Keratinocyte (primary cell): Measurements from ENCODE around the gene SLC17A4. TPM values are rescaled to one million over a fixed set of nuclear protein-coding genes. Genes with fewer than 3 reads are reported as not detected.

ENCODE experiments used
- DNase-seq: peaks from one replicate; pipeline ENCODE4 v3.0.0-alpha.2; 2011; ENCODE audit warnings: low read depth, missing footprints, low spot score
- FAIRE-seq: peaks from 2 replicates; lab custom pipeline; 2011; peaks lifted over from hg19 to GRCh38; lab: Jason Lieb, UNC
- H2AFZ ChIP-seq: 2 replicates; pipeline ENCODE4 v1.6.0; 2012; ENCODE audit warnings: low read length, control low read depth, inconsistent platforms; ENCODE audit not compliant: control insufficient read depth
- H3K27ac ChIP-seq: 2 replicates; pipeline ENCODE4 v1.5.1; 2011; ENCODE audit warnings: low read length; ENCODE audit not compliant: control insufficient read depth, insufficient read depth
- H3K27me3 ChIP-seq: 3 replicates; pipeline ENCODE4 v1.6.0; 2011; ENCODE audit warnings: low read length; ENCODE audit not compliant: control insufficient read depth, insufficient read depth; ENCODE audit errors: extremely low read depth
- H3K36me3 ChIP-seq, 2 experiments: 2 replicates in 1 of 2; 3 replicates in 1 of 2; pipeline ENCODE4 v1.5.1; 2011; ENCODE audit warnings: low read length in 2 of 2, mild to moderate bottlenecking in 1 of 2; ENCODE audit not compliant: control insufficient read depth in 2 of 2, insufficient read depth in 2 of 2; ENCODE audit errors: extremely low read depth in 1 of 2
- H3K4me1 ChIP-seq: 3 replicates; pipeline ENCODE4 v1.5.1; 2011; ENCODE audit warnings: low read length; ENCODE audit not compliant: control insufficient read depth, insufficient read depth; ENCODE audit errors: extremely low read depth
- H3K4me2 ChIP-seq: 3 replicates; pipeline ENCODE4 v1.6.0; 2011; ENCODE audit warnings: low read depth, low read length; ENCODE audit not compliant: control insufficient read depth, insufficient read depth; ENCODE audit errors: extremely low read depth
- H3K4me3 ChIP-seq, 3 experiments: fragments of 200-600 bp in 1 of 3; sonication (generic) in 1 of 3; 2 replicates in 2 of 3; 3 replicates in 1 of 3; pipeline ENCODE4 v1.5.1; 2011 to 2016; ENCODE audit warnings: low read length in 3 of 3, mild to moderate bottlenecking in 3 of 3, control low read depth in 2 of 3, inconsistent platforms in 1 of 3, low read depth in 1 of 3, mixed read lengths in 1 of 3, mixed run types in 1 of 3, moderate library complexity in 1 of 3; ENCODE audit not compliant: control insufficient read depth in 2 of 3, insufficient read depth in 2 of 3; ENCODE audit errors: extremely low read depth in 1 of 3
- H3K79me2 ChIP-seq: 2 replicates; pipeline ENCODE4 v1.6.0; 2012; ENCODE audit warnings: low read length; ENCODE audit not compliant: control insufficient read depth, insufficient read depth
- H3K9ac ChIP-seq: 3 replicates; pipeline ENCODE4 v1.6.0; 2011; ENCODE audit warnings: low read length; ENCODE audit not compliant: control insufficient read depth, insufficient read depth; ENCODE audit errors: extremely low read depth
- H3K9me1 ChIP-seq: 3 replicates; pipeline ENCODE4 v1.6.0; 2011; ENCODE audit warnings: low read length; ENCODE audit not compliant: control insufficient read depth, insufficient read depth; ENCODE audit errors: extremely low read depth
- H3K9me3 ChIP-seq: 2 replicates; pipeline ENCODE4 v1.5.1; 2012; ENCODE audit warnings: low read depth, low read length; ENCODE audit not compliant: control insufficient read depth
- H4K20me1 ChIP-seq: 3 replicates; pipeline ENCODE4 v1.6.0; 2011; ENCODE audit warnings: low read length; ENCODE audit not compliant: control insufficient read depth, insufficient read depth; ENCODE audit errors: extremely low read depth
- EZH2 ChIP-seq: IDR thresholded peaks from one replicate; pipeline ENCODE4 v1.6.1; 2012; ENCODE audit warnings: inconsistent platforms, mild to moderate bottlenecking, low read length, moderate library complexity
- dilution Hi-C: fragments of 300-500 bp; cut with MboI; formaldehyde crosslinking; loops from one replicate; pipeline ENCODE4 v1.7.0; 2020; ENCODE audit warnings: low sequenced_read_pairs; ENCODE audit not compliant: extremely low pct_ligation_motif_present
- polyA minus RNA-seq, 3 experiments: library from RNA; depleted of rRNA, polyadenylated mRNA; stranded (reverse); fragments of >200 nt; gene quantifications; 1 replicate in 1 of 3; 2 replicates in 1 of 3; 3 replicates in 1 of 3; pipeline ENCODE4 v1.2.3, GENCODE V29; 2011
- polyA plus RNA-seq, 5 experiments: library from polyadenylated mRNA; depleted of rRNA in 3 of 5; stranded (reverse) in 3 of 5; stranded (forward) in 1 of 5; unstranded in 1 of 5; fragments of >200 nt; gene quantifications; 1 replicate in 1 of 5; 2 replicates in 3 of 5; 3 replicates in 1 of 5; pipeline versions ENCODE4 v1.2.1 to v1.2.3, GENCODE V29; 2011 to 2012; ENCODE audit warnings: missing spikeins in 2 of 5, low read depth in 1 of 5, low replicate concordance in 1 of 5
- TF ChIP-seq, protein P1 (sequence below), 3 experiments: IDR thresholded peaks in 1 of 3; conservative IDR thresholded peaks in 1 of 3; optimal IDR thresholded peaks in 1 of 3; 2 replicates in 2 of 3; 3 replicates in 1 of 3; pipeline versions ENCODE3 to v1.5.1; 2011; ENCODE audit warnings: low read length in 3 of 3, mild to moderate bottlenecking in 3 of 3, moderate library complexity in 2 of 3, control low read depth in 1 of 3, inconsistent platforms in 1 of 3; ENCODE audit not compliant: insufficient read depth in 2 of 3; ENCODE audit errors: extremely low read depth in 1 of 3

The SLC17A4 gene, protein sequence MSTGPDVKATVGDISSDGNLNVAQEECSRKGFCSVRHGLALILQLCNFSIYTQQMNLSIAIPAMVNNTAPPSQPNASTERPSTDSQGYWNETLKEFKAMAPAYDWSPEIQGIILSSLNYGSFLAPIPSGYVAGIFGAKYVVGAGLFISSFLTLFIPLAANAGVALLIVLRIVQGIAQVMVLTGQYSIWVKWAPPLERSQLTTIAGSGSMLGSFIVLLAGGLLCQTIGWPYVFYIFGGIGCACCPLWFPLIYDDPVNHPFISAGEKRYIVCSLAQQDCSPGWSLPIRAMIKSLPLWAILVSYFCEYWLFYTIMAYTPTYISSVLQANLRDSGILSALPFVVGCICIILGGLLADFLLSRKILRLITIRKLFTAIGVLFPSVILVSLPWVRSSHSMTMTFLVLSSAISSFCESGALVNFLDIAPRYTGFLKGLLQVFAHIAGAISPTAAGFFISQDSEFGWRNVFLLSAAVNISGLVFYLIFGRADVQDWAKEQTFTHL
- polyA plus RNA-seq (not detected in 3 replicates), polyA minus RNA-seq (not detected in 3 replicates)
- not detected for polyA plus RNA-seq (2011; ENCODE audit: low read depth)
- polyA plus RNA-seq (2011; cell fraction: cytosol; rRNA removed) = not detected in 2 replicates
- polyA plus RNA-seq (2011; cell fraction: nucleus; rRNA removed) = not detected in 2 replicates
- not detected in 2 replicates for polyA plus RNA-seq (2012; ENCODE audit: low replicate concordance)
- not detected for polyA minus RNA-seq (2011; cell fraction: cytosol; rRNA and poly(A)+ RNA removed)
- not detected in 2 replicates for polyA minus RNA-seq (2011; cell fraction: nucleus; rRNA and poly(A)+ RNA removed)

DNA sequence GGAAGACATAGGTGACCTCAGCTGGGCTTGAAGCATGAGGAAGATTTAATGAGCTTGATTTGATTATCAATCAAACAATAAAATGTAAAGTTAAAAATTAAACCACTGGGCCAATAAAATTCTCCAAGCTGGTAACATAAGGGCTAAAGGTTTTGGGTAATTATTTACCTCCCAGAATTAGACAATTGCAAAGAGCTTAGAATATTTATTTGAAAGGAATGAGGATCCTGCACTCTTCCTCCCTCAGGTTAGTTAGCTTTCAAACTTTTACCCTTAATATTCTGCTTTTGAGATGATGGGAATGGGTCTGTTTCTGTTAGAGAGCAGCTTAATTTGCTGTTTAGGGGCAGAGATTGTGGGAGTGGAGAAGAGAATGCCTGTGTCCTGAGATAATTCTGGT is at the start of gene SLC17A4:
Gene SLC17A4 (plus strand): TSS at position 208 of the 400 bp plus-strand sequence. CDS start 7,221 bp downstream, outside the sequence.
- H3K27me3 ChIP-seq = peaks cover 5% of the 10 kb centered on the region
- no peak for DNase-seq
- no peak within 1 kb of the TSS for H3K27ac ChIP-seq
- H3K4me3 ChIP-seq = no peak within 1 kb of the TSS
- no peak within 1 kb of the TSS for H2AFZ ChIP-seq
- H3K9me1 ChIP-seq = no peaks in the 10 kb centered on the region
- H3K36me3 ChIP-seq = no peaks in the 10 kb centered on the region
- dilution Hi-C loops = no loop called here
- H4K20me1 ChIP-seq = no peaks in the 10 kb centered on the region
- no peak within 1 kb of the TSS for H3K9ac ChIP-seq
- no peaks in the 10 kb centered on the region for H3K4me1 ChIP-seq
- FAIRE-seq = no peak
- no peak for TF ChIP-seq EZH2
- TF ChIP-seq, protein P1, sequence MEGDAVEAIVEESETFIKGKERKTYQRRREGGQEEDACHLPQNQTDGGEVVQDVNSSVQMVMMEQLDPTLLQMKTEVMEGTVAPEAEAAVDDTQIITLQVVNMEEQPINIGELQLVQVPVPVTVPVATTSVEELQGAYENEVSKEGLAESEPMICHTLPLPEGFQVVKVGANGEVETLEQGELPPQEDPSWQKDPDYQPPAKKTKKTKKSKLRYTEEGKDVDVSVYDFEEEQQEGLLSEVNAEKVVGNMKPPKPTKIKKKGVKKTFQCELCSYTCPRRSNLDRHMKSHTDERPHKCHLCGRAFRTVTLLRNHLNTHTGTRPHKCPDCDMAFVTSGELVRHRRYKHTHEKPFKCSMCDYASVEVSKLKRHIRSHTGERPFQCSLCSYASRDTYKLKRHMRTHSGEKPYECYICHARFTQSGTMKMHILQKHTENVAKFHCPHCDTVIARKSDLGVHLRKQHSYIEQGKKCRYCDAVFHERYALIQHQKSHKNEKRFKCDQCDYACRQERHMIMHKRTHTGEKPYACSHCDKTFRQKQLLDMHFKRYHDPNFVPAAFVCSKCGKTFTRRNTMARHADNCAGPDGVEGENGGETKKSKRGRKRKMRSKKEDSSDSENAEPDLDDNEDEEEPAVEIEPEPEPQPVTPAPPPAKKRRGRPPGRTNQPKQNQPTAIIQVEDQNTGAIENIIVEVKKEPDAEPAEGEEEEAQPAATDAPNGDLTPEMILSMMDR (optimal IDR thresholded peaks at IDR 0.05 in 1 of 3, IDR thresholded peaks at IDR 0.05 in 1 of 3, conservative IDR thresholded peaks at IDR 0.05 in 1 of 3; ENCODE audit: extremely low read depth in 1 of 3, insufficient read depth in 2 of 3, low read length in 3 of 3) = no peak
- no peaks in the 10 kb centered on the region for H3K9me3 ChIP-seq
- no peak within 1 kb of the TSS for H3K4me2 ChIP-seq
- H3K79me2 ChIP-seq = no peaks in the 10 kb centered on the region

DNA sequence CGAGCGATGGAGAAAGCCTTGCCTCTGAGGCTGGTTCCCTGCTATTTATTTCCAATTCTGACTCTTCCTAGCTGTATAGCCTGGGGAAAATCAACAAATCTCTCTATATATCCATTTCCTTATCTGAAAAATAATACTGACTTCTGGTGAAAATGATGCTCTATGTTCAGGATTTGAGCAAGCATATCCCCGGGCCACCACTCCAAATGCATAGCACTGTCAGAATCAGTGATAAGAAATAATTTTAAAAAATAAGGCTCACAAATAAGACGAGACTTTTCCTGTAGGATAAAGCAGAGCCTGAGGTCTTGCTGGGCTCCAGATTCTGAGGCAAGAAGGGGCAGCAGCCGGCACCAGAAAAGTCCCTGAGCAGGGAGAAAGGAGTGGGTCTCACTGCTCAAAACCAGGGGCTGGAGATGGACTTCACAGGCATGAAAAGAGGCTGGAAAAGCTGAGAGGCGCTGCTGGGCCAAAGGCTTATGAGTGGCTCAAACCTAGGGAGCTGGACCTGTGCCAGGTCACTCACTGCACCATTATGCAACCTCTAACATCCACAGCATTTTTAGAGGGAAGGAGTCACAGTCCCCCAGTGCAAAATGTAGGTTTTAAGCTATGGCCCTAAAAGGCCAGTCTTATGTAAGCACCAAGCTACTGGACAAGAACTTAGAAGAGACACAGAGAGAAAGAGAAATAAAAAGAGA is 48.1 kb upstream of the SLC17A4 start:
- dilution Hi-C loops = no loop called here
- Histone ChIP-seq H3K79me2 (no peaks in the 10 kb centered on the region), H2AFZ (no peak overlapping the region), H3K4me2 (no peak overlapping the region), H3K27me3 (peaks cover 3% of the 10 kb centered on the region), H3K9me1 (no peaks in the 10 kb centered on the region), H4K20me1 (no peaks in the 10 kb centered on the region), H3K4me1 (no peaks in the 10 kb centered on the region), H3K9ac (no peak overlapping the region), H3K4me3 (no peak overlapping the region), H3K9me3 (no peaks in the 10 kb centered on the region), H3K36me3 (no peaks in the 10 kb centered on the region), H3K27ac (no peak overlapping the region)
- no peak for TF ChIP-seq EZH2
- TF ChIP-seq, protein P1 (optimal IDR thresholded peaks at IDR 0.05 in 1 of 3, IDR thresholded peaks at IDR 0.05 in 1 of 3, conservative IDR thresholded peaks at IDR 0.05 in 1 of 3; ENCODE audit: extremely low read depth in 1 of 3, insufficient read depth in 2 of 3, low read length in 3 of 3) = no peak
- FAIRE-seq = no peak
- no peak for DNase-seq
